H1 (cell line): ENCODE data around the gene ZBTB24. TPM values are rescaled to one million over a fixed set of nuclear protein-coding genes. Genes with fewer than 3 reads are reported as not detected.

Experiments
- KDM1A ChIP-seq: fragments of 200-600, 300-600 bp; sonication (generic); IDR thresholded peaks from 2 replicates; pipeline ENCODE4 v1.7.1; 2016; ENCODE audit warnings: mild to moderate bottlenecking, low read length, borderline replicate concordance
- TCF12 ChIP-seq: IDR thresholded peaks from 2 replicates; pipeline ENCODE4 v1.6.1; 2011; ENCODE audit warnings: low read depth, mild to moderate bottlenecking, low read length
- polyA plus RNA-seq, 7 experiments: library from polyadenylated mRNA; depleted of rRNA in 3 of 7; stranded (reverse) in 5 of 7; unstranded in 2 of 7; fragments of >200 nt in 5 of 7; fragments of 200-250 nt in 2 of 7; gene quantifications; 1 replicate in 5 of 7; 2 replicates in 1 of 7; 4 replicates in 1 of 7; pipeline versions ENCODE4 v1.2.1 to v1.2.3, GENCODE V29; 2011 to 2013; ENCODE audit warnings: missing spikeins in 2 of 7, mixed read lengths in 2 of 7
- total RNA-seq: library from RNA; stranded (reverse); fragmentation: NEBNext Ultra II Directional; extraction: Animal tissue kit (Norgen Biotek cat#: 25700); gene quantifications from 2 replicates; pipeline ENCODE4 v1.2.1, GENCODE V29; 2021

Gene ZBTB24
- total and polyA plus RNA-seq, 2 of the 8 experiments (the other 6 are each of a cell fraction or from before 2014, with no cell fraction given): 7.5 to 21.0 TPM

DNA sequence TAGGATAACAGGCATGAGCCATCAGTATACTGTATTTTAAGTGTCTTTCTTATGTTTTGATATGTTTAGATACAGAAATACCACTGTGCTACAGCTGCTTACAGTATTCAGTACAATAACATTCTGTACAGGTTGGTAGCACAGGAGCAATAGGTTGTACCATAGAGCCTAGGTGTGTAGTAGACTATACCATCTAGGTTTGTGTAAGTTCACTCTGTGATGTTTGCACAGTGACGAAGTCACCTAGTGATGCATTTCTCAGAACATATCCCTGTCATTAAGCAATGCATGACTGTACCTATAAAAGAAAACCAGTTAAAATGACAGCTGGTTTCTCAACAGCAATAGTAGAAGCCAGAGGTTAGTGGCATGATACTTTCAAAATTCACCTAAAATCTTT lies 3.0 kb upstream of the ZBTB24 start (continued):
- no peak for TF ChIP-seq TCF12
- no peak for TF ChIP-seq KDM1A
